HL-60 (cell line): ENCODE measurements around the gene RTN4R.

Source experiments
- REST ChIP-seq: IDR thresholded peaks from 2 replicates; pipeline ENCODE4 v1.6.1; 2012; ENCODE audit warnings: low read depth; ENCODE audit not compliant: insufficient replicate concordance
- SPI1 ChIP-seq: IDR thresholded peaks from 2 replicates; pipeline ENCODE4 v1.6.1; 2012; ENCODE audit warnings: low read depth, mild to moderate bottlenecking, borderline replicate concordance
- TF ChIP-seq, protein P1 (sequence below): IDR thresholded peaks from one replicate; pipeline ENCODE4 v1.5.1; 2011; ENCODE audit warnings: low read length, control low read depth, inconsistent platforms; ENCODE audit not compliant: insufficient read depth

DNA sequence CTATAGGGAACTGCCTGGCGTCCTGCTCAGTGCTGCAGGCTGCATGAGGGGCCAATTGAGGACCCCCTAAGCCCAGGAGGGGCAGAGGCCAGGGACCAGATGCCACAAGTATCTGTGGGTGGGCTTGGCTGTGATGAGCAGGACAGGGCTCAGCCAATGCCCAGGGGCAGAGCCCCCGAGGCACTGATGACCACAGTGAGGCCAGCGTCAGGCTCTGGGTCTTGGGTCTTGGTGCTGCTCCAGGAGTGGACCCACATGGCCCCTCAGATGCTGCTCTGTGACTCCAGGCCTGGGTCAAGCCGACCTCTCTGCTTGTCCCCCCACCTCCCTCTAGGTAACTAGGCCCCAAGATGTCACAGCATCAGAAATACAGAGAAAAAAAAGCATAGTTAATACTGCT, 50.6 kb downstream of the RTN4R start:
- TF ChIP-seq, protein P1, sequence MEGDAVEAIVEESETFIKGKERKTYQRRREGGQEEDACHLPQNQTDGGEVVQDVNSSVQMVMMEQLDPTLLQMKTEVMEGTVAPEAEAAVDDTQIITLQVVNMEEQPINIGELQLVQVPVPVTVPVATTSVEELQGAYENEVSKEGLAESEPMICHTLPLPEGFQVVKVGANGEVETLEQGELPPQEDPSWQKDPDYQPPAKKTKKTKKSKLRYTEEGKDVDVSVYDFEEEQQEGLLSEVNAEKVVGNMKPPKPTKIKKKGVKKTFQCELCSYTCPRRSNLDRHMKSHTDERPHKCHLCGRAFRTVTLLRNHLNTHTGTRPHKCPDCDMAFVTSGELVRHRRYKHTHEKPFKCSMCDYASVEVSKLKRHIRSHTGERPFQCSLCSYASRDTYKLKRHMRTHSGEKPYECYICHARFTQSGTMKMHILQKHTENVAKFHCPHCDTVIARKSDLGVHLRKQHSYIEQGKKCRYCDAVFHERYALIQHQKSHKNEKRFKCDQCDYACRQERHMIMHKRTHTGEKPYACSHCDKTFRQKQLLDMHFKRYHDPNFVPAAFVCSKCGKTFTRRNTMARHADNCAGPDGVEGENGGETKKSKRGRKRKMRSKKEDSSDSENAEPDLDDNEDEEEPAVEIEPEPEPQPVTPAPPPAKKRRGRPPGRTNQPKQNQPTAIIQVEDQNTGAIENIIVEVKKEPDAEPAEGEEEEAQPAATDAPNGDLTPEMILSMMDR = no peak
- no peak for TF ChIP-seq SPI1
- no peak for TF ChIP-seq REST
